MM.1S (cell line): Measurements from ENCODE around the gene RSL1D1.

Experiments
- CTCF ChIP-seq: fragments of 300-600 bp; sonication (generic); IDR thresholded peaks from 2 replicates; pipeline ENCODE4 v1.5.1; 2016; ENCODE audit warnings: antibody characterized with exemption, low read length, mixed read lengths
- EZH2 ChIP-seq: fragments of 300-600 bp; sonication (generic); optimal IDR thresholded peaks from 2 replicates; pipeline ENCODE3; 2017; ENCODE audit warnings: low read depth, mild to moderate bottlenecking, antibody characterized with exemption, low read length, mixed read lengths

DNA sequence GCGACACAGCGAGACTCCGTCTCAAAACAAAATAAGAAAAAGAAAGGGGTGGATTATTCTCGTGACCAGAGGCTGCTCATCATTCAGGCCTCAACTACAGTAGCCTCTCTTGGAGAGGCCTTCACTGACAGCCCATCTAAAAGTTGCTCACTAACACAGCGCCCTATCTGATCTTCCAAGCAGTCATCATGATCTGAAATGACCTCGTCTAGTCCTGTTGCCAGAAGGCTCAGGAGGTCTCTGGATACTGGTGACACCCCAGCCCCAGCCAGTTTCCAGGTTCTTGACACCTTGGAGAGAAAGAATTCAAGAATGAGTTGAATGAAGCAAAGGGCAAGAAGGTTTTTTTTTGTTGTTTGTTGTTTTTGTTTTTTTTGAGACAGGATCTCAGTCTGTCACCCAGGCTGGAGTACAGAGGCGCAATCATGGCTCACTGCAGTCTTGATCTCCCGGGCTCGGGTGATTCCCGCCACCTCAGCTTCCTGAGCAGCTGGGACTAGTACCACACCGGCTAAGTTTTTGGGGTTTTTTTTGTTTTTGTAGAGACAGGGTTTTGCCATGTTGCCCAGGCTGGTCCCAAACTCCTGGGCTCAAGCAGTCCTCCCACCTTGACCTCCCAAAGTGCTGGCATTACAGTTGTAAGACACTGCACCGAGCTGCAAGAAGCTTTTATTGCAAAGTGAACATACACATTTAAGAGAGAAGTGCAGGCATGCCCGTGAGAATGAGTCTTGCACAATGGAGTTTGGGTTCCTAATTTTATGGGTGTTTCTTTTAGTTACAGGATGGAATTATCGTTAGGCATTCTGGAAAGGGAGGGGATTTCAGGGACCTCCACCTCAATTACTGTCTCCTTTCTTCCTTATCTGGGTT lies 51.6 kb downstream of the RSL1D1 start:
- TF ChIP-seq CTCF = no peak
- no peak for TF ChIP-seq EZH2
